GM23338 (cell line): ENCODE data around the gene USP15.

Source experiments
- CREB1 ChIP-seq: fragments of 250-450 bp; sonication (Bioruptor Pico); IDR thresholded peaks from 2 replicates; pipeline ENCODE4 v1.5.0; 2020; ENCODE audit warnings: low read depth, mild to moderate bottlenecking, moderate library complexity
- CTCF ChIP-seq, 2 experiments: fragments of 200-600 bp in 1 of 2; sonication (generic) in 1 of 2; conservative IDR thresholded peaks; 2 replicates each; pipeline versions ENCODE4 v1.5.1 to v1.6.1; 2016 to 2017; ENCODE audit warnings: antibody characterized with exemption in 2 of 2, low read depth in 2 of 2, mild to moderate bottlenecking in 2 of 2, moderate library complexity in 1 of 2
- EZH2 ChIP-seq: fragments of 200-600 bp; sonication (generic); IDR thresholded peaks from one replicate; pipeline ENCODE4 v1.8.0; 2017; ENCODE audit warnings: antibody characterized with exemption, mild to moderate bottlenecking, low read depth; ENCODE audit not compliant: unreplicated experiment
- EZH2phosphoT487 ChIP-seq: fragments of 200-600 bp; sonication (generic); IDR thresholded peaks from one replicate; pipeline ENCODE4 v1.8.1; 2018; ENCODE audit warnings: antibody characterized with exemption; ENCODE audit not compliant: unreplicated experiment
- NANOG ChIP-seq: IDR thresholded peaks from 2 replicates; pipeline ENCODE4 v1.6.1; 2016; ENCODE audit warnings: antibody characterized with exemption, borderline replicate concordance
- POLR2AphosphoS5 ChIP-seq: IDR thresholded peaks from 2 replicates; pipeline ENCODE4 v1.6.1; 2016; ENCODE audit warnings: antibody characterized with exemption, low read depth
- REST ChIP-seq: IDR thresholded peaks from one replicate; pipeline ENCODE4 v1.6.1; 2018; ENCODE audit warnings: antibody characterized with exemption; ENCODE audit not compliant: unreplicated experiment
- STAT1 ChIP-seq: IDR thresholded peaks from one replicate; pipeline ENCODE4 v1.6.1; 2016; ENCODE audit warnings: antibody characterized with exemption; ENCODE audit not compliant: unreplicated experiment
- ZNF462 ChIP-seq: fragments of 250-450 bp; sonication (Bioruptor Pico); IDR thresholded peaks from 2 replicates; pipeline ENCODE4 v1.5.0; 2020; ENCODE audit warnings: mild to moderate bottlenecking, moderate library complexity

- no peak for TF ChIP-seq CTCF (conservative IDR thresholded peaks at IDR 0.05; ENCODE audit: low read depth in 2 of 2)
- no peak for TF ChIP-seq NANOG
- no peak for TF ChIP-seq STAT1
- TF ChIP-seq EZH2phosphoT487, result no peak
- TF ChIP-seq EZH2, result no peak
- TF ChIP-seq CREB1 (CRISPR knock-in tag), result no peak
- TF ChIP-seq POLR2AphosphoS5, result no peak
- no peak for TF ChIP-seq ZNF462 (CRISPR knock-in tag)
- TF ChIP-seq REST, result no peak
These were observed 72.4 kb downstream of the USP15 start for GRCh38 chr12:62332598-62332997.
